B cell (primary cell): ENCODE results near the gene NEMP2.

Experiments used
- EZH2 ChIP-seq: IDR thresholded peaks from 2 replicates; pipeline ENCODE4 v1.6.1; 2012; ENCODE audit warnings: borderline replicate concordance, low read depth, mild to moderate bottlenecking, moderate library complexity, low read length; ENCODE audit not compliant: insufficient read depth, poor library complexity, severe bottlenecking
- TF ChIP-seq, protein P1 (sequence below): fragments of 200-600 bp; IDR thresholded peaks from one replicate; pipeline ENCODE4 v1.8.0; 2022; ENCODE audit warnings: antibody characterized with exemption, mild to moderate bottlenecking

GRCh38 chr2:190499273-190499672 is 35.2 kb downstream of the NEMP2 start:
- TF ChIP-seq, protein P1, sequence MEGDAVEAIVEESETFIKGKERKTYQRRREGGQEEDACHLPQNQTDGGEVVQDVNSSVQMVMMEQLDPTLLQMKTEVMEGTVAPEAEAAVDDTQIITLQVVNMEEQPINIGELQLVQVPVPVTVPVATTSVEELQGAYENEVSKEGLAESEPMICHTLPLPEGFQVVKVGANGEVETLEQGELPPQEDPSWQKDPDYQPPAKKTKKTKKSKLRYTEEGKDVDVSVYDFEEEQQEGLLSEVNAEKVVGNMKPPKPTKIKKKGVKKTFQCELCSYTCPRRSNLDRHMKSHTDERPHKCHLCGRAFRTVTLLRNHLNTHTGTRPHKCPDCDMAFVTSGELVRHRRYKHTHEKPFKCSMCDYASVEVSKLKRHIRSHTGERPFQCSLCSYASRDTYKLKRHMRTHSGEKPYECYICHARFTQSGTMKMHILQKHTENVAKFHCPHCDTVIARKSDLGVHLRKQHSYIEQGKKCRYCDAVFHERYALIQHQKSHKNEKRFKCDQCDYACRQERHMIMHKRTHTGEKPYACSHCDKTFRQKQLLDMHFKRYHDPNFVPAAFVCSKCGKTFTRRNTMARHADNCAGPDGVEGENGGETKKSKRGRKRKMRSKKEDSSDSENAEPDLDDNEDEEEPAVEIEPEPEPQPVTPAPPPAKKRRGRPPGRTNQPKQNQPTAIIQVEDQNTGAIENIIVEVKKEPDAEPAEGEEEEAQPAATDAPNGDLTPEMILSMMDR = no peak
- TF ChIP-seq EZH2 = no peak
